Measurements from ENCODE around the gene F12. TPM values are rescaled to one million over a fixed set of nuclear protein-coding genes. Genes with fewer than 3 reads are reported as not detected.

F12 gene
- total RNA-seq, 1 donor from 2014 or later = 4.0 TPM

Other genes with a start within 250 kb of the F12 start
- 28.3 and 35.9 TPM in 2 replicates for gene RAB24, start 105.8 kb downstream of the F12 start, total RNA-seq
- gene PRELID1, start 105.8 kb downstream of the F12 start, total RNA-seq = 178 and 199 TPM in 2 replicates
- 3.4 and 6.6 TPM in 2 replicates for gene MXD3, start 97.7 kb downstream of the F12 start, total RNA-seq
- gene LMAN2, start 57.9 kb downstream of the F12 start, total RNA-seq = 279 and 308 TPM in 2 replicates
- 14.5 and 22.9 TPM in 2 replicates for gene RGS14, start 51.6 kb downstream of the F12 start, total RNA-seq
- gene SLC34A1, start 25.1 kb downstream of the F12 start, total RNA-seq = not detected in 2 replicates
- not detected in 2 replicates for gene PFN3, start 8.9 kb downstream of the F12 start, total RNA-seq
- gene GRK6, start 17.1 kb upstream of the F12 start, total RNA-seq = 34.9 and 46.4 TPM in 2 replicates
- gene PRR7, start 37.2 kb upstream of the F12 start, total RNA-seq = 5.8 and 10.3 TPM in 2 replicates
- gene DBN1, start 64.1 kb upstream of the F12 start, total RNA-seq = 429 and 434 TPM in 2 replicates
- gene PDLIM7, start 88.0 kb upstream of the F12 start, total RNA-seq = 467 and 551 TPM in 2 replicates
- gene DOK3, start 100.3 kb upstream of the F12 start, total RNA-seq = 1.1 TPM in 2 replicates
- 151 and 191 TPM in 2 replicates for gene DDX41, start 107.4 kb upstream of the F12 start, total RNA-seq
- 21.9 and 29.5 TPM in 2 replicates for gene FAM193B, start 145.0 kb upstream of the F12 start, total RNA-seq
- 163 and 175 TPM in 2 replicates for gene TMED9, start 182.6 kb upstream of the F12 start, total RNA-seq
- gene B4GALT7, start 190.6 kb upstream of the F12 start, total RNA-seq = 40.7 and 46.5 TPM in 2 replicates